HEK293T (cell line): ENCODE data around the gene TCAIM.

Source experiments
- ARNT ChIP-seq: fragments of 450-650 bp; IDR thresholded peaks from 2 replicates; pipeline ENCODE4 v1.6.1; 2017; ENCODE audit warnings: mild to moderate bottlenecking
- ELF4 ChIP-seq: fragments of 450-650 bp; IDR thresholded peaks from 2 replicates; pipeline ENCODE4 v1.6.1; 2017; ENCODE audit warnings: antibody characterized with exemption
- SUZ12 ChIP-seq: fragments of 450-650 bp; IDR thresholded peaks from 2 replicates; pipeline ENCODE4 v1.6.1; 2016; ENCODE audit warnings: mild to moderate bottlenecking

- TF ChIP-seq SUZ12 (no peak), ELF4 (no peak), ARNT (no peak)
Observed at GRCh38 chr3:44337248-44337785, 1.2 kb upstream of the TCAIM start.
